Upper lobe of left lung (tissue), 4 donors: ENCODE results near the gene ZBTB26.

Experiments
- CTCF ChIP-seq, 6 experiments: fragments of 450-650 bp in 4 of 6; fragments of 200-600 bp in 2 of 6; sonication (generic) in 2 of 6; IDR thresholded peaks; one replicate each; pipeline ENCODE4 v1.5.1; 2016 to 2019; ENCODE audit warnings: antibody characterized with exemption in 6 of 6
- EP300 ChIP-seq, 4 donors: sonication (generic); formaldehyde crosslinking; IDR thresholded peaks; one replicate each; pipeline ENCODE4 v1.5.1; 2017; ENCODE audit warnings: antibody characterized with exemption in 4 of 4, control low read depth in 2 of 4
- POLR2A ChIP-seq, 4 donors: fragments of 450-650 bp; IDR thresholded peaks; one replicate each; pipeline ENCODE4 v1.5.1; 2016 to 2017; ENCODE audit warnings: antibody characterized with exemption in 4 of 4, mild to moderate bottlenecking in 2 of 4
- POLR2AphosphoS5 ChIP-seq, 2 donors: sonication (generic); formaldehyde crosslinking; IDR thresholded peaks; one replicate each; pipeline ENCODE4 v1.5.1; 2017; ENCODE audit warnings: antibody characterized with exemption in 2 of 2

- TF ChIP-seq POLR2AphosphoS5 (IDR thresholded peaks at IDR 0.05) = no peak
- TF ChIP-seq CTCF (IDR thresholded peaks at IDR 0.05) = no peak
- no peak for TF ChIP-seq POLR2A (IDR thresholded peaks at IDR 0.05)
- TF ChIP-seq EP300 (IDR thresholded peaks at IDR 0.05) = no peak
These were observed 18.7 kb downstream of the ZBTB26 start for GRCh38 chr9:122912671-122912963.
